ENCODE measurements around the gene SESN1. TPM values are rescaled to one million over a fixed set of nuclear protein-coding genes. Genes with fewer than 3 reads are reported as not detected.

Gene SESN1
- total RNA-seq, 1 donor from 2014 or later, result 40.8 TPM

DNA sequence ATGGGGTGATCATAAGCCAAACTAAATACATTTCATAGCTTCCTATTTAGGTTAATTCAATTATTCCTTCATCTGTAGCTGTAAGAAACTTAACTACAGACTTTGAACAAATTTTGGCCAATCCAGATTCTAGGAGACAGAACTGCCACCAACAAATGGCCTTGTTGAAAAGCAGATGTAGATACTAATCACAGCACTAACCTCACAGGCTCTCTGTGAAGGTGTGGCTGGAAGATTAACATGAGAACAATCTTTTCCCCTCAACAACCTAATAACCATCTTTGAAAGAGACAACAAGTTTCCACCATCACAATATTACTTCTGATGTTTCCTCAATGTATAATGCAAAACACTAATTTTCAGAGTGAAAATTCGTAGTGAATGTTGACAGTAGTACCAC is 87.8 kb downstream of the SESN1 start:
- no peaks in the 10 kb centered on the region for H3K9me3 ChIP-seq (ENCODE audit: low read depth)
- Mint-ChIP-seq H3K4me1 (peaks cover 8% of the 10 kb centered on the region), H3K36me3 (no peaks in the 10 kb centered on the region), H3K27me3 (ENCODE audit: insufficient read depth, low read depth) (no peaks in the 10 kb centered on the region), H3K9me3 (no peaks in the 10 kb centered on the region), H3K27ac (no peak overlapping the region), H3K4me3 (no peak overlapping the region)
- H3K4me2 ChIP-seq, result peak overlapping the region; percentile 95
- no peaks in the 10 kb centered on the region for H3K27me3 ChIP-seq
- no peaks in the 10 kb centered on the region for H4K20me1 ChIP-seq (ENCODE audit: low read depth)
- peaks cover 9% of the 10 kb centered on the region for H3F3A ChIP-seq (ENCODE audit: low read depth)
- peaks cover 57% of the 10 kb centered on the region for H3K79me2 ChIP-seq (ENCODE audit: low read depth)
- no peak overlapping the region for H3K9ac ChIP-seq
- DNase-seq (ENCODE audit: low spot score), result no peak
- peaks cover 21% of the 10 kb centered on the region for H3K4me1 ChIP-seq
- no peaks in the 10 kb centered on the region for H3K36me3 ChIP-seq
- TF ChIP-seq EZH2phosphoT487 (IDR thresholded peaks at IDR 0.05), result no peak
- no peak for TF ChIP-seq CTCF (IDR thresholded peaks at IDR 0.05)
- TF ChIP-seq EZH2 (IDR thresholded peaks at IDR 0.05), result no peak
- no peak overlapping the region for H2AFZ ChIP-seq (replicated peaks)
- no peak overlapping the region for H3K4me3 ChIP-seq
- no peak overlapping the region for H3K27ac ChIP-seq

DNA sequence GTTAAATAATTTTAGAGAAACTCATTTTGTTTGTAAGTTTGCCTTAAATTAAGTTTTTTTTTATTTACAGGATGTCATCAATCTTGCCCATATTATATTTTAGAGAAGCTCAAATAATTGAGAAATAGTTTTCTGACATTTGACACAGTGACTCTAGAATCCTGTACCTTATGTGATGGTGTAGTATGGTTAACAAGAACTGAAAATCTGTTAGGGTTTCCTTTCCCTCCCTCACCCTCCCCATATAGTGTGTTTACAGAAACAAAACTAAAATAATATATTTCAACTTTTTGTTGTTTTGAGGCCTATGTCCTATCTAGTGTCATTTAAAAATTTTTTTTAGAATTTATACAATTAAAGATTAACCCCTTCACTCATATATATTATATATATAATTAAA is 91.8 kb downstream of the SESN1 start:
- Histone ChIP-seq H4K20me1 (ENCODE audit: low read depth) (no peaks in the 10 kb centered on the region), H3K27me3 (no peaks in the 10 kb centered on the region), H3K79me2 (ENCODE audit: low read depth) (peaks cover 54% of the 10 kb centered on the region), H3K9me3 (ENCODE audit: low read depth) (no peaks in the 10 kb centered on the region), H3K9ac (no peak overlapping the region), H3K36me3 (no peaks in the 10 kb centered on the region), H2AFZ (replicated peaks) (no peak overlapping the region), H3K27ac (no peak overlapping the region), H3K4me2 (no peak overlapping the region), H3F3A (ENCODE audit: low read depth) (no peaks in the 10 kb centered on the region), H3K4me3 (no peak overlapping the region), H3K4me1 (peaks cover 14% of the 10 kb centered on the region)
- no peaks in the 10 kb centered on the region for H3K27me3 Mint-ChIP-seq (ENCODE audit: insufficient read depth, low read depth)
- no peak overlapping the region for H3K4me3 Mint-ChIP-seq
- TF ChIP-seq EZH2phosphoT487 (IDR thresholded peaks at IDR 0.05), result no peak
- TF ChIP-seq CTCF (IDR thresholded peaks at IDR 0.05), result no peak
- no peak for TF ChIP-seq EZH2 (IDR thresholded peaks at IDR 0.05)
- H3K9me3 Mint-ChIP-seq, result no peaks in the 10 kb centered on the region
- peaks cover under 1% of the 10 kb centered on the region for H3K4me1 Mint-ChIP-seq
- no peak overlapping the region for H3K27ac Mint-ChIP-seq
- no peaks in the 10 kb centered on the region for H3K36me3 Mint-ChIP-seq
- DNase-seq (ENCODE audit: low spot score), result no peak

DNA sequence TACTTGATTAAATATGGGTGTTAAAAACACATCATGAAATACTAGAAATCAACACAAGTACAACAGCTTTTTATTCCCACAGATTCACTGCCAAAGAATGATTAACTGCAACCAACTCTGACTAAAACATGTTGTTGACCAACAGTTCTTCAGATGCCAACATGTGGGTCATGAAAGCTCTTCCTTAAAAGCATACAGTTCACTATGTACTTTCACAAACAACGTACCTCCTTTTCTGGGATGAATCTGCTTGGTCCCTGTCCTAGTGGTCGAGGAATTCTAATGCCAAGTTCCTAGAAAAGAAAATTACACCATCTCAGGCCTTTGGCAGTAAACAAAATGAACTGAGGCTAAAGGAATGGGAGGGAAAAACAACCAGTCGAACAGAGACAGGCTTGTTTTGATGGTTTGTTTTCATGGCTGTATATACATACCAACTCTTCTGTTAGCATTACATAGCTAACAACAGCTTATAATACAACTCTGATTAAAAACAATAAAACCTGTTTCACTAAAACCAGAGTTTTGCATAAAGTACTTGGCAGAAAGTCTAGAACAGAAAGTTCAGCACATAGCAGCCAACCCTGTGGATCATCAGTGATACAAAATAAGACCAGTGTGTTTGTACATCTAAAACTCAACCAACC is 92.5 kb downstream of the SESN1 start:
- H3K27me3 Mint-ChIP-seq (ENCODE audit: insufficient read depth, low read depth), result no peaks in the 10 kb centered on the region
- peaks cover 7% of the 10 kb centered on the region for H3K4me1 ChIP-seq
- peaks cover 47% of the 10 kb centered on the region for H3K79me2 ChIP-seq (ENCODE audit: low read depth)
- H3K27ac ChIP-seq, result no peak overlapping the region
- H3K4me3 Mint-ChIP-seq, result no peak overlapping the region
- no peaks in the 10 kb centered on the region for H3F3A ChIP-seq (ENCODE audit: low read depth)
- H3K36me3 ChIP-seq, result no peaks in the 10 kb centered on the region
- H3K27me3 ChIP-seq, result no peaks in the 10 kb centered on the region
- no peak overlapping the region for H3K4me2 ChIP-seq
- no peaks in the 10 kb centered on the region for H3K9me3 Mint-ChIP-seq
- DNase-seq (ENCODE audit: low spot score), result no peak
- H3K9me3 ChIP-seq (ENCODE audit: low read depth), result no peaks in the 10 kb centered on the region
- no peak overlapping the region for H3K9ac ChIP-seq
- H2AFZ ChIP-seq (replicated peaks), result no peak overlapping the region
- H4K20me1 ChIP-seq (ENCODE audit: low read depth), result no peaks in the 10 kb centered on the region
- H3K27ac Mint-ChIP-seq, result no peak overlapping the region
- no peaks in the 10 kb centered on the region for H3K4me1 Mint-ChIP-seq
- TF ChIP-seq CTCF (IDR thresholded peaks at IDR 0.05) (no peak), EZH2phosphoT487 (IDR thresholded peaks at IDR 0.05) (no peak), EZH2 (IDR thresholded peaks at IDR 0.05) (no peak)
- no peak overlapping the region for H3K4me3 ChIP-seq
- H3K36me3 Mint-ChIP-seq, result no peaks in the 10 kb centered on the region

Measured in neural progenitor cell (in vitro differentiated cells).